Measurements from ENCODE around the gene PPP4R3A. TPM values are rescaled to one million over a fixed set of nuclear protein-coding genes. Genes with fewer than 3 reads are reported as not detected.

The PPP4R3A gene
- total RNA-seq (77.0 and 83.5 TPM in 2 replicates), polyA plus RNA-seq (17.5 and 20.5 TPM in 2 replicates), polyA minus RNA-seq (35.8 and 37.2 TPM in 2 replicates), Bru-seq, nascent RNA (percentile 96 among the genes with signal in this experiment), BruChase-seq, experiment 1, labeled RNA remaining after a 6-hour chase (percentile 91 among the genes with signal in this experiment), BruChase-seq, experiment 2, labeled RNA remaining after a 2-hour chase (percentile 95 among the genes with signal in this experiment)
- 30.8 and 32.2 TPM in 2 replicates for polyA plus RNA-seq (2011; cell fraction: cytosol; rRNA removed)
- 70.5 and 80.5 TPM in 2 replicates for polyA plus RNA-seq (2011; cell fraction: nucleus; rRNA removed)
- 37.8 and 54.0 TPM in 2 replicates for polyA plus RNA-seq (2012)
- polyA minus RNA-seq (2011; cell fraction: cytosol; rRNA and poly(A)+ RNA removed): 43.8 TPM
- polyA minus RNA-seq (2011; cell fraction: nucleus; rRNA and poly(A)+ RNA removed): 46.4 and 57.4 TPM in 2 replicates
- long read RNA-seq, full-length matches to known transcripts: 72 of 95 reads
- long read RNA-seq, partial matches to known transcripts: 2 of 95 reads
- long read RNA-seq, other reads (novel, unspliced or antisense): 21 of 95 reads

DNA sequence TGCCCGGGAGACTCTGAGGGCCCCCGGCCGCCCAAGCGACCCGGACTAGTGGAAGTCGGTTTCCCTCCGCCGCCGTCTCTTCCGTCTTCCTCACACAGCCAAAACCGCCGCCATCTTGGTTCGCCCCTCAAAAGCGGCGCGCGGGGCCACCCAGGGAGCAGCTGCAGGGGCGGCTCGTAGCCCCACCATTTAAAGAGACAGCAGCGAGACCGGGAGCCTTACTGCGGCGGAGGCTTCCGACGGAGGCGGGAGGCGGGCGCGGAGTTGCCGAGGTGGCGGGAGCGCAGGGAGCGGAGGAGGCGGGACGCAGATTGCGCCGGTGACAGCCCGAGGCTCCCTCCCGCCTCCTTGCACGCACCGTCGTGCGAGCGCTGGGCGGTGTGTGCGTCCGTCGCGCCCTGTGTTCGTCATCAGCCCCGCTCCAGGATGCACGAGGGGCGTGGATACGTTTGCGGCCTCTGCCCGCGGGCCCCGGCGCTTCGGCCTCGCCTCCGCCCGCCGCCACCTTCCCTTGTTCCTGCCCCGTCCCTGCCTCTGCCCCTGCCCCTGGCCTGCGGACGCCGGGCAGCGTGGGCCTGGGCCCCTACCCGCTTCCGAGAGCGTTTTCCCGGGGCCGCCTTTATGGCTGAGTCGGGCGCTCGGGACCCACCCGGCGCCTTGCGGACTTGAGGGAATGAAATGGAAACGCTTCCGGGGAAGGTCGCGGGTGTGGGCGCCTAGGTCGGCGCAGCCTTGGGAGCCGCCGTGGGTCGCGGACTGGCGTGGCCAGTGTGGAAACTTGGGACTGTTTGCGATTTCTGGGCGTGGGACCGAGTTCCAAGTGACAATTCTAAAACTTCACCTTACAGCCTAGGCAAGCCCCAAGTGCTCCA is at the start of gene PPP4R3A:
PPP4R3A (minus strand) TSS at position 140 of the 872 bp plus-strand sequence. CDS start 663 bp downstream, outside the sequence.
- intact Hi-C loops (cut with micrococcal nuclease): loop anchor here (1.0 to 5.0 kb wide), 8 partner anchors 62 to 1822 kb away; partner anchors contain the start of genes ATXN3, BTBD7, EFCAB11 and TRIP11
- Histone ChIP-seq H3K27ac (ENCODE audit: insufficient read depth, low read depth, low read length) (peak within 1 kb of the TSS; percentile 83), H3K27me3 (ENCODE audit: control insufficient read depth in 2 of 2, insufficient read depth in 2 of 2, low read length in 2 of 2) (no peaks in the 10 kb centered on the region), H3K4me3 (replicated peaks in 1 of 3; ENCODE audit: insufficient read depth in 1 of 3, low read depth in 1 of 3, low read length in 3 of 3) (peak within 1 kb of the TSS; percentile 56 to 97 (median 85)), H3K79me2 (ENCODE audit: control insufficient read depth, insufficient read depth, low read length) (peaks cover 43% of the 10 kb centered on the region), H3K4me1 (ENCODE audit: control insufficient read depth, extremely low read depth, insufficient read depth, low read length) (peaks cover 17% of the 10 kb centered on the region), H3K36me3 (ENCODE audit: control insufficient read depth in 2 of 2, extremely low read depth in 1 of 2, insufficient read depth in 2 of 2, low read length in 2 of 2) (no peaks in the 10 kb centered on the region), H3K9me1 (replicated peaks; ENCODE audit: control insufficient read depth, extremely low read depth, insufficient read depth, low read length) (no peaks in the 10 kb centered on the region), H3K9me3 (replicated peaks; ENCODE audit: control insufficient read depth, insufficient read depth, low read length) (no peaks in the 10 kb centered on the region), H4K20me1 (replicated peaks; ENCODE audit: control insufficient read depth, extremely low read depth, insufficient read depth, low read length) (peaks cover 13% of the 10 kb centered on the region), H2AFZ (ENCODE audit: low read depth, low read length) (peak within 1 kb of the TSS; percentile 90), H3K4me2 (ENCODE audit: insufficient read depth, low read length) (peak within 1 kb of the TSS; percentile 100), H3K9ac (replicated peaks; ENCODE audit: extremely low read depth, insufficient read depth, low read length) (peak within 1 kb of the TSS; percentile 92)
- FAIRE-seq (peak; percentile 84), DNase-seq (ENCODE audit: low read depth, low spot score) (peak; percentile 96)
- TF ChIP-seq FOS (IDR thresholded peaks at IDR 0.05; ENCODE audit: borderline replicate concordance, insufficient read depth, low read length): no peak
- TF ChIP-seq EZH2 (IDR thresholded peaks at IDR 0.05; ENCODE audit: borderline replicate concordance, low read depth, low read length, severe bottlenecking): no peak
- TF ChIP-seq, protein P1, sequence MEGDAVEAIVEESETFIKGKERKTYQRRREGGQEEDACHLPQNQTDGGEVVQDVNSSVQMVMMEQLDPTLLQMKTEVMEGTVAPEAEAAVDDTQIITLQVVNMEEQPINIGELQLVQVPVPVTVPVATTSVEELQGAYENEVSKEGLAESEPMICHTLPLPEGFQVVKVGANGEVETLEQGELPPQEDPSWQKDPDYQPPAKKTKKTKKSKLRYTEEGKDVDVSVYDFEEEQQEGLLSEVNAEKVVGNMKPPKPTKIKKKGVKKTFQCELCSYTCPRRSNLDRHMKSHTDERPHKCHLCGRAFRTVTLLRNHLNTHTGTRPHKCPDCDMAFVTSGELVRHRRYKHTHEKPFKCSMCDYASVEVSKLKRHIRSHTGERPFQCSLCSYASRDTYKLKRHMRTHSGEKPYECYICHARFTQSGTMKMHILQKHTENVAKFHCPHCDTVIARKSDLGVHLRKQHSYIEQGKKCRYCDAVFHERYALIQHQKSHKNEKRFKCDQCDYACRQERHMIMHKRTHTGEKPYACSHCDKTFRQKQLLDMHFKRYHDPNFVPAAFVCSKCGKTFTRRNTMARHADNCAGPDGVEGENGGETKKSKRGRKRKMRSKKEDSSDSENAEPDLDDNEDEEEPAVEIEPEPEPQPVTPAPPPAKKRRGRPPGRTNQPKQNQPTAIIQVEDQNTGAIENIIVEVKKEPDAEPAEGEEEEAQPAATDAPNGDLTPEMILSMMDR (IDR thresholded peaks at IDR 0.05; ENCODE audit: extremely low read depth in 1 of 2, insufficient read depth in 1 of 2, low read depth in 1 of 2, low read length in 2 of 2): no peak
- no peak for TF ChIP-seq JUN (IDR thresholded peaks at IDR 0.05; ENCODE audit: borderline replicate concordance, insufficient read depth, insufficient read length, low read depth)
- TF ChIP-seq POLR2A (IDR thresholded peaks at IDR 0.05; ENCODE audit: low read depth, low read length): peak; percentile 89
- TF ChIP-seq, protein P2, sequence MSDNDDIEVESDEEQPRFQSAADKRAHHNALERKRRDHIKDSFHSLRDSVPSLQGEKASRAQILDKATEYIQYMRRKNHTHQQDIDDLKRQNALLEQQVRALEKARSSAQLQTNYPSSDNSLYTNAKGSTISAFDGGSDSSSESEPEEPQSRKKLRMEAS (IDR thresholded peaks at IDR 0.05; ENCODE audit: insufficient read depth, insufficient read length): peak; percentile 85
- peak; percentile 92 for TF ChIP-seq MYC (IDR thresholded peaks at IDR 0.05; ENCODE audit: low read depth, low read length)
- peak; percentile 97 for TF ChIP-seq POLR2AphosphoS5 (IDR thresholded peaks at IDR 0.05; ENCODE audit: insufficient read depth, low read depth, low read length)
- TF ChIP-seq GATA2 (IDR thresholded peaks at IDR 0.05; ENCODE audit: insufficient read depth, insufficient read length, low read depth, low read length): no peak
- dilution Hi-C loops (cut with MboI; ENCODE audit: extremely low pct_ligation_motif_present, low sequenced_read_pairs): no loop called here
- TSS peak; percentile 88 for BruUV-seq (replicated peaks)
- CTCF ChIA-PET: interaction anchor here (0.8 kb wide), 1 partner anchor 9 kb away, joined by 3 read pairs; no protein-coding TSS in a partner anchor
- POLR2A ChIA-PET: interaction anchor here (0.6 to 1.3 kb wide), 2 partner anchors 10 to 11 kb away, joined by 3 to 5 read pairs; no protein-coding TSS in a partner anchor
